HG02884 (cell line): ENCODE data around the gene GTF2A1.

Source experiments
- ATAC-seq: cut with Tn5 transposase; IDR thresholded peaks from one replicate; pipeline ENCODE4 v1.9.1; 2021; ENCODE audit warnings: mild to moderate bottlenecking, moderate library complexity; ENCODE audit not compliant: unreplicated experiment

The GTF2A1 gene

GRCh38 chr14:81179631-81180030 is 41.1 kb downstream of the GTF2A1 start:
- ATAC-seq = no peak

- peak; percentile 46 for ATAC-seq
Measured at GRCh38 chr14:81178063-81178462, 42.7 kb downstream of the GTF2A1 start.

GRCh38 chr14:81177225-81177624 is 43.5 kb downstream of the GTF2A1 start:
- ATAC-seq = no peak

DNA sequence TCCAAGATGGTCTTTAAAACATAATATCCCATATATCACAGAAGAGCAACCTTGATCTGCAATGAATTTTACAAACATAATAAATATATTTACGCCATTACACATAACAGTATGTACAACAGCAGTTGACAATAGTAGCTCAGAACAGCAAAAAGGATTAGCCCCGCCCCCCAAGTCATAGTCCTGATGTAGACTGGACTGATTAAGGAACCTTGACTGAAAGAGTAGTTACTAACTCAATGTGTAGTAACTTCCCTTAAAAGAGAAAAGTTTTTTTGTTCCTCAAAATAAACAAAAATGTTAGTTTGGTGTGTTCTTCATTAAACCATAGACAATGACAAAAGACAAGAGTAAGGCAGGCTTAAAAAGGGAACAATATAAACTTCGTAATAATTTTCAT is 44.5 kb downstream of the GTF2A1 start:
- ATAC-seq = no peak

DNA sequence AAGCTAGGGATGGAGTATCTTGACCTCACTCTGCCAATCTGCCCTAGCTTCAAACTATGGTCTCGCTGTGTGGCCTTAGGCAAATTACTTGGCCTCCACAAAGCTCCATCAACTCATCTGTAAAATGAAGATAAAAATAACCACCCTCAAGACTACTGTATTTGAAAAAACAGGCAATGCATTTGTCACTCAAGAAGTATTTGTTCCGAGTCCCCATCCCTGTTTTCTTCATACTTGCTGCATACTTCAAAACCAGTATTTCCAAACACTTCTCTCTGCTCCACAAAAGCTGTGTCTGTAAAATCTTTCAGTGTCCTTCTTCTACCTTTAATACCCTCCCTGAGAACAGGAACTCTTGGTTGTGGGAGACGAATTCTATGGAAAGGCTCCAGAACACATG is 47.9 kb downstream of the GTF2A1 start:
- peak; percentile 17 for ATAC-seq

DNA sequence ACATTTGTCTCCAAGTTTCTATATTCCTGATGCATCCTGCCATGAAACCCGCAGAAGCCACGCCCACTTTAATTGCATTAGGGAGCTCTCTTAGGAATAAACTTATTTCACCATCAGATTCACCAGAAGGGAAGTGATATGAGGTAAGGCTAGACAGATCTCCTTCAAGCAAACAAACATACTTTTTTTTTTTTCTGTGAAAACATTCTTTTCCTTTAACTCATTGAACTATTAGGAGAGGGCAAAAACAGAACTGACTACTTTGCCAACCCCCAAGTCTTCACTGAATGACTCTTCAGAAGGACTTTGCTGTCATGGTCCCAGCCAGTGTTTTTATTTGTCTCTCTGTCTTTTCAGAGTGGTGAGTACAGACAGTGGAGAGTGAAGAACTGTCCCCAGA is 48.4 kb downstream of the GTF2A1 start:
- ATAC-seq = peak; percentile 21

DNA sequence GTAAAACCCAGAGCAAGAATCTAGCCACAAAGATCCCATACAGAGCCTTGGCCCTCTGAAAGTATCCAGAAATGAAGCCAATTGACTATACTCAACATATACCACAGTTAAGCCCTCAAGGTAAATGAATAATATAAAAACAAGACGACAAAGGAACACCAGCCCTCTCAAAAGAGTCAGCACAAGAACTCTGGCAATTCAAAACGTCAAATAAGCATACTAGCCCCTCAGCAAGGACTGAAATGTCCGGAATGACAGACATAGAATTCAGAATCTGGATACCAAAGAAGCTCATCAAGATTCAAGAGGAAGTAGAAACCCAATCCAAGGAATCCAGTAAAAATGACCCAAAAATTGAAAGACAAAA is 49.9 kb downstream of the GTF2A1 start:
- ATAC-seq = no peak

- ATAC-seq = peak; percentile 93
Measured at GRCh38 chr14:81170104-81170828, 50.5 kb downstream of the GTF2A1 start.

DNA sequence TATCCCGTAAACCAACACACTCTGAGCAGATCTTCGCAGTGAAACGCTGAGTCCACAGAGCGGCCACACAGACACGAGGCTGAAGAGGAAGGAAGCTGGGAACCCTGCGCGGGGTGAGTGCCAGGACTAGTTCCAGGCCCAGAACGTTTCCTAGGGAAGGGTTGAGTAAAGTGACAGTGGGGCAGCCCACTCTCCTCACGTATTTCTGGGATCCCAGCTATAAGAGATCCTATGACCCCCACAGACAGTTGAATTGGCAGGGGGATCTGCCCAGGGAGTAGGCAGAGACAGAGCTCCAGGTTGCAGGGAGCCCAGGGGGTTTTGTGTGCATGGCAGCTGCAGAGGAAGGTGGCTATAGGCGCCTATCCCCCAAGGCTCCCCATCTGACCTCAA is 51.1 kb downstream of the GTF2A1 start:
- ATAC-seq = peak; percentile 13

DNA sequence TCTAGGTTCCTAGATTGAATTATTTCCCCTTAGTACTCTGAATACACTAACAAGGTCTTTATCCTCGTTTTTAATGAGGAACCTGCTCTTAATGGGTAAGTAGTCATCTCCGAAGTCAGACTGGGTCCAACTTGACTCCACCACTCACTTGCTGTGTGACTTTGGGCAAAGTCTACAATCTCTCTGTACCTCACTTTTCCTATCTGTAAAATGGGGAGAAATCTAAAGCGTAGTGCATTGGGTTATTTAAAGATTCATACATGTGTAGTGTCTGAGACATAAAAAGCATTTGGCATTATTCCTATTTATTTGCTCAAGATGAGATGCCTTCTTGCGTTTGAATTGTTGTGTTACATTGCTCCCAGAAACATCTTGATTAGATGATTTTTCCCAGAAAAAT is 51.5 kb downstream of the GTF2A1 start:
- no peak for ATAC-seq

DNA sequence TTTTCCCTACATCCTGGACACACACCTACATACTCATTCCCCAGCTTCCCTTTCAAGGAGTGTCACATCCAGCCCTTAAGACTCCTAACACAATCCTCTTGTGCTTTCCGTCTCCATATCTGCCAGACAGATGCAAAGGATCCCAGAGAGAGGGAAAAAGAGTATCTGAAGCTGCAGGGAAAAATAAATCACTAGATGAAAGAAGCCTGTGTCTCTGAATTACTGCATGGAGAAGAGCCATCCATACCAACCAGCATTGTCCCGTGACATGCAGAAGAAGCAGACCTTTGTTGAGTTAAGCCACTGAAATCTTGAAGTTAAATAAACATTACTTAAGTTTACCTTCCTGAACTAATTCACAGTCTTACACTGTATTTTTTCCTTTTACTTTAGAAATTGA is 54.6 kb downstream of the GTF2A1 start:
- no peak for ATAC-seq

DNA sequence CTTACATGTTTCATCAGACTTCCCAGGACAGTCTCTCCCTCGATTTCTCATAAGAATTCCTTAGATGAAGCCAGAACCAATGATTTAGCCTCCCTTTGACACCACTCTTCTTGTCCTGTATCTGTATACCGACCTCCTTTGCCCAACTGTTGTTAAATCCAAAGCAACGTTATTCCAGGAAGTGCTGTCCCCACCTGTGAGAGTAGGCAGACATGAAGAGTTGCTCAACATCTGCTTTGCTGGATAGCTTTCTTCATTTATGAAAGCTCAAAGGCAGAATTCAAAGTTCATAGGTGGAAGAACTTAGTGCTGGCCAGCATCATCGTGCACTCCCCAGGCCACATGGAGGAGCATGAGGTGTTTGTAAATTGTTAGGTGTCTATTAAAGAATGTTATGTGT is 55.6 kb downstream of the GTF2A1 start:
- no peak for ATAC-seq

- peak; percentile 93 for ATAC-seq
Measured at GRCh38 chr14:81164167-81164774, 56.5 kb downstream of the GTF2A1 start.

DNA sequence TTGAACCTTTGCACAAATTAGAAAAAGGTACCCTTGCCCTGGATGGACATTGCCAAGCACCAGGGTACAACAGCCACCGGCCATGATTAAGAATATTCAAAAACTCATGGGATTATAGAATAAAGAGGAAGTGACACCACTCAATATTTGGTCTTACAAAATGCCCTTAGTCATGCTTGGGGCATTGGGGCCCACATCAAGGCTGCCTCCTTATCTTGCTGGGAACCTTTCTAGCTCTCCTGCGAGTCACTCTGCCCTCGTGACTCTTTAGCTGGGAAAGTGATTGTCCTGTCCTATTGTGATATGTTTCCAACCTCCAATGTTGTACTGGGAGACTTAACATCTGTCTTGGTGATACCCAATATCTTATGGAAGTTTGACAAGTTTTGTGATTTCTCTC is 57.8 kb downstream of the GTF2A1 start:
- no peak for ATAC-seq

- no peak for ATAC-seq
Measured at GRCh38 chr14:81161749-81162148, 59.0 kb downstream of the GTF2A1 start.

GRCh38 chr14:81161088-81161487 is 59.7 kb downstream of the GTF2A1 start:
- ATAC-seq = no peak

- ATAC-seq = no peak
Measured at GRCh38 chr14:81157431-81157830, 63.3 kb downstream of the GTF2A1 start.

- peak; percentile 91 for ATAC-seq
Measured at GRCh38 chr14:81153187-81153586, 67.6 kb downstream of the GTF2A1 start.

DNA sequence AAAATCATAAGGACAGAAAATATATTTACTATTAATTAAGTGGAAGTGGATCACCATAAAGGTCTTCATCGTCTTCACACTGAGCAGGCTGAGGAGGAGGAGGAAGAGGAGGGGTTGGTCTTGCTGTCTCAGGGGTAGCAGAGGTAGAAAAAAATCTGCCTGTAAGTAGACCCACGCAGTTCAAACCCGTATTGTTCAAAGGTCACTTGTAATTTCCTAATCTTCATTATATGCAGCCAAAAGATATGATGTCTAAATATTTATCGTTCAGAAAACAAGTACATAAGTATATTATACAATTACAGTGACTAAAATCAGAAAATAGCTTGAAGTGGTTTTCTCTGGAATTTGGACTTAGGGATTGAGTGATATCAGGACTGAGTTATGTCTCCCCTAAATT is 72.1 kb downstream of the GTF2A1 start:
- no peak for ATAC-seq

DNA sequence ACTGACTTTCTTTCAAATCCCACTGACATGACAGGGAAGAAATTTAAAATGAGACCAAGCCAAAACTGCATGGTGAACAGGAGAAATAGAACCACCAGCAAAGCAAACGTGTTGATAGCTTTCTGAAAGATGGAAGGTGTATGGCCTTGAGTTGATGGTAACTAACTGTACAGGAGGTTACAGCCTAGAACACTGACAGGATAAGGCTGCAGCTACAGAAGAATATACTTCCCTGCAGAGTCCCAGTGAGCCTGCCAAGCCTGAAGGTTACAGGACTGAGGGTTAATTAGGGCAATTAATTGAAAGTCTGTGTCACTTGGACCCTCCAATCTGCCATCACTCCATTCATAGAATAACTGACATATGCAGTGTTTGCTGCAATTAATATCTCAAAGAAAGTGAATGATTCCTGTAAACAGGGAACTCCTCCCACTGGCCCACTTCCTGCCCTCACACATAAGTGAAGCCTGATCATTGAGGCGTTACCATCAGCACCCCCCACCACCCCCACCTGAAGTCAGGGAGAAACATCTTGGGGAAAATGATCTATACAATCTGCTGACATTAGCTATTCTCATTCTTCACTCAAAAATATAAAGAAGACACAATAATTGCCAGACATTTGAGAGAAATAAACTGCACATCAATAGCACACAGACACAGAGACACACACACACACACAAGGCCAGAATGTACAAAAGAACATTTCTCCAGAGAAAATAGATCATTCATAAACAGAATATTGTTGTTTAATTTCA is 73.4 kb downstream of the GTF2A1 start:
- peak; percentile 89 for ATAC-seq

- ATAC-seq = no peak
Measured at GRCh38 chr14:81144824-81145603, 75.7 kb downstream of the GTF2A1 start.
